Measurements from ENCODE around the gene CDH9.
"Not testable (repeated sequence)": the region's sequence is repeated elsewhere in the genome, so short reads cannot be mapped to it uniquely, and the experiment has no call there.

Gene CDH9

GRCh38 chr5:26942481-26942880 lies 95.9 kb downstream of the CDH9 start:
- no peak for DNase-seq

- DNase-seq = peak; percentile 63
Observed at GRCh38 chr5:26940994-26941393, 97.4 kb downstream of the CDH9 start.

GRCh38 chr5:26932238-26932637 lies 106.1 kb downstream of the CDH9 start:
- no peak for DNase-seq

GRCh38 chr5:26921439-26921838 lies 116.9 kb downstream of the CDH9 start:
- no peak for DNase-seq

GRCh38 chr5:26903469-26903868 lies 134.9 kb downstream of the CDH9 start:
- DNase-seq = no peak

GRCh38 chr5:26894719-26895263 lies 143.6 kb downstream of the CDH9 start:
- DNase-seq = peak; percentile 33

- DNase-seq = no peak
Observed at GRCh38 chr5:26893078-26893477, 145.3 kb downstream of the CDH9 start.

GRCh38 chr5:26889815-26890214 lies 148.6 kb downstream of the CDH9 start:
- DNase-seq = peak; percentile 31

GRCh38 chr5:26884481-26884880 lies 153.9 kb downstream of the CDH9 start:
- peak; percentile 29 for DNase-seq

- DNase-seq = no peak
Observed at GRCh38 chr5:26883375-26883774, 155.0 kb downstream of the CDH9 start.

GRCh38 chr5:26881901-26882300 lies 156.5 kb downstream of the CDH9 start:
- DNase-seq = no peak

GRCh38 chr5:26877154-26877553 lies 161.2 kb downstream of the CDH9 start:
- no peak for DNase-seq

- DNase-seq = no peak
Observed at GRCh38 chr5:26872337-26872736, 166.0 kb downstream of the CDH9 start.

GRCh38 chr5:26869781-26870180 lies 168.6 kb downstream of the CDH9 start:
- DNase-seq = no peak

GRCh38 chr5:26868504-26868903 lies 169.9 kb downstream of the CDH9 start:
- no peak for DNase-seq

GRCh38 chr5:26864061-26864460 lies 174.3 kb downstream of the CDH9 start:
- DNase-seq = no peak

- DNase-seq = no peak
Observed at GRCh38 chr5:26856238-26856637, 182.1 kb downstream of the CDH9 start.

GRCh38 chr5:26852450-26852849 lies 185.9 kb downstream of the CDH9 start:
- not testable (repeated sequence) for DNase-seq

- DNase-seq = no peak
Observed at GRCh38 chr5:26847041-26847736, 191.2 kb downstream of the CDH9 start.

GRCh38 chr5:26843677-26844076 lies 194.7 kb downstream of the CDH9 start:
- no peak for DNase-seq

GRCh38 chr5:26833596-26833995 lies 204.8 kb downstream of the CDH9 start:
- DNase-seq = peak; percentile 79

Measured in NCI-H446 treated with DMSO at 0.1 percent for 48 hours (cell line).